ENCODE results near the gene GPHN.

DNA sequence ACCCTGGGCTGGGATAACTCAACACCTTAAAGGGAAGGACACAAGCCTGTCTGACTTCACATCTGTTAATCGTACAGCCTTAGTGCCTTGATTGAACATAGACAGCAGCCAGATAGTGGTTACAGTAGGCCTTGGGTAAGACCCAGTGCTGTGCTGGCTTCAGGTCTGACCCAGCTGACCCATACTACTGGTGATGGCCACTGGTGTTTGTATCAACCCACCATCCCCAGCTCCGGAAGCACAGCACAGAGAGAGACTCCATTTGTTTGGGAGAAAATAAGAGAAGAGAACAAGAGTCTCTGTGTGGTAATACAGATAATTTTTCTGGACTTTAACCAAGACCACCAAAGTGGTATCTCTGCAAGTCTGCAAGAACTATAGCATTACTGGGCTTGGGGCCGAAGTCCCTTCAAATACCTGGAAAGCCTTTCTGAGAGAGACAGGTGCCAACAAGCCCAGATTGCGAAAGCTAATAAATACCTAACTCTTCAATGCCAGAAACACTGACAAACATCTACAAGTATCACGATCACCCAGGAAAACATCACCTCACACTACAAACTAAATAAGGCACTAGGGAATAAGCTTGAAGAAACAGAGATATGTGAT, 351.2 kb downstream of the GPHN start:
- TF ChIP-seq POLR2AphosphoS5 (IDR thresholded peaks at IDR 0.05; ENCODE audit: borderline replicate concordance, low read depth, low read length) (no peak), EZH2 (IDR thresholded peaks at IDR 0.05) (no peak), FOXP2 (optimal IDR thresholded peaks at IDR 0.05; ENCODE audit: control extremely low read depth, extremely low read length, insufficient read depth) (no peak)
